Epithelial cell of esophagus (primary cell): ENCODE measurements around the gene SDF2.
"Not testable (repeated sequence)": the region's sequence is repeated elsewhere in the genome, so short reads cannot be mapped to it uniquely, and the experiment has no call there.

Experiments used
- DNase-seq: peaks from one replicate; pipeline ENCODE4 v3.0.0; 2010; ENCODE audit warnings: low read depth
- H3K4me3 ChIP-seq: 2 replicates; pipeline ENCODE4 v1.5.1; 2011; ENCODE audit warnings: mild to moderate bottlenecking, low read length, control low read depth
- TF ChIP-seq, protein P1 (sequence below): IDR thresholded peaks from 2 replicates; pipeline ENCODE4 v1.5.1; 2011; ENCODE audit warnings: low read depth, mild to moderate bottlenecking, low read length, control low read depth, inconsistent platforms; ENCODE audit not compliant: insufficient read depth; ENCODE audit errors: missing control alignments

Gene SDF2

DNA sequence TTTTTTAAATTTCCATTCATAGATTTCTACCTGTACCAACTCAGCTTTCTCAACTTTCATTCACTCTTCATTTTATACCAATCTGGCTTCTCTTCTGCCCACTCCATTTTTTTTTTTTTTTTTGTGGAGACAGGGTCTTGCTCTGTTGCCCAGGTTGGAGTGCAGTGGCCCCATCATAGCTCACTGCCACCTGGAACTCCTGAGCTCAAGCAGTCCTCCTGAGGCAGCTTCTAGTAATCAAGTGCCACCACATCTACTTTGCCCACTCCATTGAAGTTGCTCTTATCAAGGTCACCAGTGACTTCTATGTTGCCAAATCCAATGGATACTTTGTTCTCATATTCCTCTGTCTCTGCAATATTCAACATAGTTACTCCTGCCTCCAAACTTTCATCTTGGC is 2.0 kb upstream of the SDF2 start:
- no peak for DNase-seq
- TF ChIP-seq, protein P1, sequence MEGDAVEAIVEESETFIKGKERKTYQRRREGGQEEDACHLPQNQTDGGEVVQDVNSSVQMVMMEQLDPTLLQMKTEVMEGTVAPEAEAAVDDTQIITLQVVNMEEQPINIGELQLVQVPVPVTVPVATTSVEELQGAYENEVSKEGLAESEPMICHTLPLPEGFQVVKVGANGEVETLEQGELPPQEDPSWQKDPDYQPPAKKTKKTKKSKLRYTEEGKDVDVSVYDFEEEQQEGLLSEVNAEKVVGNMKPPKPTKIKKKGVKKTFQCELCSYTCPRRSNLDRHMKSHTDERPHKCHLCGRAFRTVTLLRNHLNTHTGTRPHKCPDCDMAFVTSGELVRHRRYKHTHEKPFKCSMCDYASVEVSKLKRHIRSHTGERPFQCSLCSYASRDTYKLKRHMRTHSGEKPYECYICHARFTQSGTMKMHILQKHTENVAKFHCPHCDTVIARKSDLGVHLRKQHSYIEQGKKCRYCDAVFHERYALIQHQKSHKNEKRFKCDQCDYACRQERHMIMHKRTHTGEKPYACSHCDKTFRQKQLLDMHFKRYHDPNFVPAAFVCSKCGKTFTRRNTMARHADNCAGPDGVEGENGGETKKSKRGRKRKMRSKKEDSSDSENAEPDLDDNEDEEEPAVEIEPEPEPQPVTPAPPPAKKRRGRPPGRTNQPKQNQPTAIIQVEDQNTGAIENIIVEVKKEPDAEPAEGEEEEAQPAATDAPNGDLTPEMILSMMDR = no peak
- H3K4me3 ChIP-seq = no peak overlapping the region

DNA sequence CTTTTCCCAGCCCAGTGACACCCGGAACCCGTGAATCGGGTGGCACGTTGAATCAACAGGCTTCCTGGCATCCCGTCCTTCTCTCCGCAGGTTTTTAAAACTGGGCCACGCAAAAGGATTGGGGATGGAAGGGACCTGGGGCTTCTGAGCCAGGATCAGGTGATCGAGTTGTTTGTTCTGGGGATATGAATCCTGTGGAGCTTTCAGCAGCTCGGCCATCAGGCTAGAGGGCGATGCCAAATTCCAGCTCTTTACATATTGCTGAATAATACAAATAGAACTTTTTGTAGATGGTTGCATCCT is 772 bp upstream of the SDF2 start:
- no peak for DNase-seq
- H3K4me3 ChIP-seq = peak overlapping the region; percentile 99
- TF ChIP-seq, protein P1 = no peak

DNA sequence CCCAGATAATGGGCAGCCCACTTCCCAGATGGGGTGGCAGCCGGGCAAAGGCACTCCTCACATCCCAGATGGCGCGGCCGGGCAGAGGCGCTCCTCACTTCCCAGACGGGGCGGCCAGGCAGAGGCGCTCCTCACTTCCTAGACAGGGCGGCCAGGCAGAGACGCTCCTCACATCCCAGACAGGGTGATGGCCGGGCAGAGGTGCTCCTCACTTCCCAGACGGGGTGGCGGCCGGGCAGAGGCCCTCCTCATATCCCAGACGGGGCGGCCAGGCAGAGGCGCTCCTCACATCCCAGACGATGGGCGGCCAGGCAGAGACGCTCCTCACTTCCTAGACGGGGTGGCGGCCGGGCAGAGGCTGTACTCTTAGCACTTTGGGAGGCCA is 2.2 kb downstream of the SDF2 start:
- DNase-seq, H3K4me3 ChIP-seq: not testable (repeated sequence)

DNA sequence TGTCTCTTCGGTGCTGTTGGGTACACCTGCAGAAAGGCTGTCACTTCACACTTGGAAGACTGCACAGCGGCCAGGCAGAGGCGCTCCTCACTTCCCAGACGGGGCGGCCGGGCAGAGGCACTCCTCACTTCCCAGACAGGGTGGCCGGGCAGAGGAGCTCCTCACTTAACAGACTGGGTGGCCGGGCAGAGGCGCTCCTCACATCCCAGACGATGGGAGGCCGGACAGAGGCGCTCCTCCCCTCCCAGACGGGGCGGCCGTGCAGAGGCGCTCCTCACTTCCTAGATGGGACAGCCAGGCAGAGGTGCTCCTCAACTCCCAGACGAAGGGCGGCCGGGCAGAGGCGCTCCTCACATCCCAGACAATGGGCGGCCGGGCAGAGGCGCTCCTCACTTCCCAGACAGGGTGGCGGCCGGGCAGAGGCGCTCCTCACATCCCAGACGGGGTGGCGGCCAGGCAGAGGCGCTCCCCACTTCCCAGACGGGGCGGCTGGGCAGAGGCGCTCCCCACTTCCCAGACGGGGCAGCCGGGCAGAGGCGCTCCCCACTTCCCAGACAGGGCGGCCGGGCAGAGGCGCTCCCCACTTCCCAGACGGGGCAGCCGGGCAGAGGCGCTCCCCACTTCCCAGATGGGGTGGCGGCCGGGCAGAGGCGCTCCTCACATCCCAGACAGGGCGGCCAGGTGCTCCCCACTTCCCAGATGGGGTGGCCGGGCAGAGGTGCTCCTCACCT is 2.8 kb downstream of the SDF2 start:
- DNase-seq, H3K4me3 ChIP-seq: not testable (repeated sequence)

DNA sequence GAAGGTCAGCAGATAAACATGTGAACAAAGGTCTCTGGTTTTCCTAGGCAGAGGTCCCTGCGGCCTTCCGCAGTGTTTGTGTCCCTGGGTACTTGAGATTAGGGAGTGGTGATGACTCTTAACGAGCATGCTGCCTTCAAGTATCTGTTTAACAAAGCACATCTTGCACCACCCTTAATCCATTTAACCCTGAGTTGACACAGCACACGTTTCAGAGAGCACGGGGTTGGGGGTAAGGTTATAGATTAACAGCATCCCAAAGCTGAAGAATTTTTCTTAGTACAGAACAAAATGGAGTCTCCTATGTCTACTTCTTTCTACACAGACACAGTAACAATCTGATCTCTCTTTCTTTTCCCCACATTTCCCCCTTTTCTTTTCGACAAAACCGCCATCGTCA is 3.4 kb downstream of the SDF2 start:
- H3K4me3 ChIP-seq, DNase-seq: not testable (repeated sequence)

DNA sequence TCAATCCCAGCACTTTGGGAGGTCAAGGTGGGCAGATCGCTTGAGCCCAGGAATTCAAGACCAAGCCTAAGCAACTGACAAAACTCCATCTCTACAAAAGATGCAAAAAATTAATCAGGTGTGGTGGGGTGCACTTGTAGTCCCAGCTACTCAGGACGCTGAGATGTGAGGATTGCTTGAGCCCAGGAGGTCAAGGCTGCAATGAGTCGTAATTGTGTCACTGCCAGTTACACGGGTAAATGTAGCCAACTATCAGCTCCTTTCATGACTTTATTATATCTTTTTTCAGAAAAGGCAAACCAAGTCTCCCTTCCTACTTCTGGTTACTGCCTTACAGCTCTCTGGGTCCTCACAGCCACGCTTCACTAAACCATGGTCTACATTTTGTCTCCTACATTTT is 4.0 kb downstream of the SDF2 start:
- TF ChIP-seq, protein P1 = no peak
- H3K4me3 ChIP-seq = no peak overlapping the region
- peak; percentile 52 for DNase-seq

DNA sequence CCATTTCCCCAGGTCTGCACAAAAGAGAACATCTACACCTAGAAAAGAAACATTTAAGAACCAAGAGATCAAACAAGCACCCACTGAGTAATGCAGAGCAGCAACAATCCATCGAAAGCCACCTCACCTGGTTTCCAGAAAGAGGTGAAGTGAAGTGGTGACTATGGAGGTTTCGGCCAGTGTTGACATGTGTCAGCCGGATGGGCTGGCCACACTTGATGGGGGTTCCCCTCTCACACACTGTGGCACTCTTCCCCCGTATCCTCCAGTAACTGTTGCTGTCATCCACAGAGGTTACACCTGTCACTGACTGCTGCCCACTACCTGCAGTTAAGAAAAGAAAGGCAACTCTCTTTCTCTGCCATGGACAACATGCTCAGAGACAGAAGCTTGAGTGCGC is 6.5 kb downstream of the SDF2 start:
- no peak overlapping the region for H3K4me3 ChIP-seq
- DNase-seq = no peak
- TF ChIP-seq, protein P1 = no peak

DNA sequence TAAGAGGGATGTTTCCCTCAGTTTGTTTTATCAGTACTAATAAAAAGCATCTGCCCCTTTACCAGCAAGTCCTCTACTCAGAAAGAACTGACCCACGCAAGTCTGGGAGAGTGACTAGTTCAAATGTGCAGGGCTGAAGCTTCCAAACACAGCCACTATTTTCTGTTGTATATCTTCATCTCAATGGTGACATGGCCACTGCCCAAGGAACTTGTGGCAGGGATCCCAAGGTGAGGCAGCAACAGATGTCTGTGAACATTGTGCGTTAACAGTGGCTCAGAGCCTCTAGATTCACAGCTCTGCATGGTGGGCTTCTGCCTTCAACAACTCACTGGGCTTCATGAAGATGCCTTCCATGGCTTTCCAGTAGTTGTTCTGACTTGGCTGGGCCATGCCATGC is 13.0 kb downstream of the SDF2 start:
- no peak for DNase-seq
- H3K4me3 ChIP-seq = no peak overlapping the region
- TF ChIP-seq, protein P1 = no peak
